Activated CD4-positive, alpha-beta T cell treated with anti-CD3 and anti-CD28 coated beads, Interleukin-2, amount 50 U/mL, for 16 hours (primary cell): Measurements from ENCODE around the gene TWF2.
"Not testable (repeated sequence)": the region's sequence is repeated elsewhere in the genome, so short reads cannot be mapped to it uniquely, and the experiment has no call there.

Source experiments
- DNase-seq: peaks from one replicate; pipeline ENCODE4 v3.0.0-alpha.2; 2020

The TWF2 gene

GRCh38 chr3:52238761-52239701 is at the start of gene TWF2:
TSS of gene TWF2 (minus strand) at chr3:52239158. CDS start at chr3:52239016, 142 bp downstream.
- DNase-seq: peak; percentile 87

- no peak for DNase-seq
Measured at GRCh38 chr3:52288674-52289073, 49.7 kb upstream of the TWF2 start.

- DNase-seq: no peak
Measured at GRCh38 chr3:52286777-52287110, 47.8 kb upstream of the TWF2 start.

GRCh38 chr3:52284051-52284450 is 45.1 kb upstream of the TWF2 start:
- DNase-seq: not testable (repeated sequence)

- no peak for DNase-seq
Measured at GRCh38 chr3:52283306-52283705, 44.3 kb upstream of the TWF2 start.

GRCh38 chr3:52281981-52282801 is 43.2 kb upstream of the TWF2 start:
- peak; percentile 63 for DNase-seq

GRCh38 chr3:52280050-52280461 is 41.1 kb upstream of the TWF2 start:
- DNase-seq: no peak

- DNase-seq: no peak
Measured at GRCh38 chr3:52279596-52279995, 40.6 kb upstream of the TWF2 start.

- DNase-seq: peak; percentile 97
Measured at GRCh38 chr3:52278510-52279069, 39.6 kb upstream of the TWF2 start, which contains the start of gene WDR82. TSS of gene WDR82 (minus strand) at chr3:52278649. CDS start at chr3:52278361, 288 bp downstream.

GRCh38 chr3:52277972-52278509 is 39.1 kb upstream of the TWF2 start:
- peak; percentile 61 for DNase-seq

- peak; percentile 83 for DNase-seq
Measured at GRCh38 chr3:52277071-52277964, 38.4 kb upstream of the TWF2 start.

- DNase-seq: not testable (repeated sequence)
Measured at GRCh38 chr3:52274781-52275180, 35.8 kb upstream of the TWF2 start.

GRCh38 chr3:52272831-52273230 is 33.9 kb upstream of the TWF2 start:
- no peak for DNase-seq

- DNase-seq: not testable (repeated sequence)
Measured at GRCh38 chr3:52272172-52272571, 33.2 kb upstream of the TWF2 start.

GRCh38 chr3:52270252-52270754 is 31.3 kb upstream of the TWF2 start:
- no peak for DNase-seq

GRCh38 chr3:52269776-52270175 is 30.8 kb upstream of the TWF2 start:
- no peak for DNase-seq

GRCh38 chr3:52268036-52268435 is 29.1 kb upstream of the TWF2 start:
- no peak for DNase-seq

- no peak for DNase-seq
Measured at GRCh38 chr3:52265387-52265786, 26.4 kb upstream of the TWF2 start.

- no peak for DNase-seq
Measured at GRCh38 chr3:52262447-52262846, 23.5 kb upstream of the TWF2 start.

- DNase-seq: no peak
Measured at GRCh38 chr3:52259448-52259847, 20.5 kb upstream of the TWF2 start.

GRCh38 chr3:52259035-52259434 is 20.1 kb upstream of the TWF2 start:
- DNase-seq: no peak

GRCh38 chr3:52257911-52258310 is 19.0 kb upstream of the TWF2 start:
- DNase-seq: no peak
